Measurements from ENCODE around the gene IGDCC3.

DNA sequence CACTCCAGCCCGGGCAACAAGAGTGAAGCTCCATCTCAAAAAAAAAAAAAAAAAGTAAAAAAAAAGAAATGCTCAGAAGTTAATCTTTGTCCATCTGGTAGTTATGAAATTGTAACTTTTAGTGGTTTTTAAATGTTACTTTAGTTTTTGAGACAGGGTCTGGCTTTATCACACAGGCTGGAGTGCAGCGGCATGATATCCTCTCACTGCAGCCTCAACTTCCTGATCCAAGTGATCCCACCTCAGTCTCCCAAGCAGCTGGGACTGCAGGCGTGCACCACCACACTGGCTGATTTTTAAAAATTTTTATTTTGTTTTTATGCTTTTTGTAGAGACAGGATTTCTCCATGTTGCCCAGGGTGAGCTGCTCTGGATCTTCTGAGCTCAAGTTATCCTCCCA lies 72.0 kb downstream of the IGDCC3 start:
- TF ChIP-seq, protein P1, sequence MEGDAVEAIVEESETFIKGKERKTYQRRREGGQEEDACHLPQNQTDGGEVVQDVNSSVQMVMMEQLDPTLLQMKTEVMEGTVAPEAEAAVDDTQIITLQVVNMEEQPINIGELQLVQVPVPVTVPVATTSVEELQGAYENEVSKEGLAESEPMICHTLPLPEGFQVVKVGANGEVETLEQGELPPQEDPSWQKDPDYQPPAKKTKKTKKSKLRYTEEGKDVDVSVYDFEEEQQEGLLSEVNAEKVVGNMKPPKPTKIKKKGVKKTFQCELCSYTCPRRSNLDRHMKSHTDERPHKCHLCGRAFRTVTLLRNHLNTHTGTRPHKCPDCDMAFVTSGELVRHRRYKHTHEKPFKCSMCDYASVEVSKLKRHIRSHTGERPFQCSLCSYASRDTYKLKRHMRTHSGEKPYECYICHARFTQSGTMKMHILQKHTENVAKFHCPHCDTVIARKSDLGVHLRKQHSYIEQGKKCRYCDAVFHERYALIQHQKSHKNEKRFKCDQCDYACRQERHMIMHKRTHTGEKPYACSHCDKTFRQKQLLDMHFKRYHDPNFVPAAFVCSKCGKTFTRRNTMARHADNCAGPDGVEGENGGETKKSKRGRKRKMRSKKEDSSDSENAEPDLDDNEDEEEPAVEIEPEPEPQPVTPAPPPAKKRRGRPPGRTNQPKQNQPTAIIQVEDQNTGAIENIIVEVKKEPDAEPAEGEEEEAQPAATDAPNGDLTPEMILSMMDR (IDR thresholded peaks at IDR 0.05) = no peak
- TF ChIP-seq POLR2AphosphoS5 (IDR thresholded peaks at IDR 0.05) (no peak), POLR2A (IDR thresholded peaks at IDR 0.05) (no peak), EP300 (IDR thresholded peaks at IDR 0.05) (no peak)
